Activated gamma-delta T cell treated with anti-CD3 and anti-CD28 coated beads, Interleukin-2, amount 50 U/mL, for 16 hours (primary cell): Measurements from ENCODE around the gene DYNLT1.
"Not testable (repeated sequence)": the region's sequence is repeated elsewhere in the genome, so short reads cannot be mapped to it uniquely, and the experiment has no call there.

ENCODE experiments used
- DNase-seq: peaks from one replicate; pipeline ENCODE4 v3.0.0-alpha.2; 2020; ENCODE audit warnings: low read depth

The DYNLT1 gene

DNA sequence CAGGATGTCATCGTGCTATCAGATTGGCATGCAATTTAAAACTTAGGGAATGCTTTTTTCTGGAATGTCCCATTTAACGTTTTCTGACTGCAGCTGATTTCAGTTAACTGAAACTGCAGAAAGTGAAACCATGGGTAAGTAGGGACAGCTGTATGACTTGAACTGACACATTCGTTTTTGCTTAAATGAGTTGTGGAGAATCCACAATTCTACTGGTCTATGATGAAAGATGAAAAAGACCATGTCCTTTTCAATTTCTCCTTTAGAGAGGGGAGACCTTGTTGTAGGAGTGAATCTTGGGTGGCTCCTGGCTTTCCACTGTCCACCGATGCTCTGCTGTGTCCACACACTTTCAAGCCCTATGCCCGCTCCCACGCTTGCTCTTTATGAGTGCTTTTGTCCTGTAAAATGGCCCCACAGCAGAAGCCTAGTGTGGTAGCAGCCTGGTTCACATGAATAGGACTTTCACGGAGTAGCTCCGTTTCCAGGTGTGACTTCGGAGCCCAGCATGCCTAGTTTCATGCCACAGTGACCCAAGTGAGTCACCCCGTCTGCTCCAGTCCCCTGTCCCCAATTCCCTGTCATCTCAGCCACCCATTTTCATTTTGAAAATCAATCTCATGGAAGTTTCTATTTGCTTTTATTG, 21.9 kb downstream of the DYNLT1 start:
- no peak for DNase-seq

DNA sequence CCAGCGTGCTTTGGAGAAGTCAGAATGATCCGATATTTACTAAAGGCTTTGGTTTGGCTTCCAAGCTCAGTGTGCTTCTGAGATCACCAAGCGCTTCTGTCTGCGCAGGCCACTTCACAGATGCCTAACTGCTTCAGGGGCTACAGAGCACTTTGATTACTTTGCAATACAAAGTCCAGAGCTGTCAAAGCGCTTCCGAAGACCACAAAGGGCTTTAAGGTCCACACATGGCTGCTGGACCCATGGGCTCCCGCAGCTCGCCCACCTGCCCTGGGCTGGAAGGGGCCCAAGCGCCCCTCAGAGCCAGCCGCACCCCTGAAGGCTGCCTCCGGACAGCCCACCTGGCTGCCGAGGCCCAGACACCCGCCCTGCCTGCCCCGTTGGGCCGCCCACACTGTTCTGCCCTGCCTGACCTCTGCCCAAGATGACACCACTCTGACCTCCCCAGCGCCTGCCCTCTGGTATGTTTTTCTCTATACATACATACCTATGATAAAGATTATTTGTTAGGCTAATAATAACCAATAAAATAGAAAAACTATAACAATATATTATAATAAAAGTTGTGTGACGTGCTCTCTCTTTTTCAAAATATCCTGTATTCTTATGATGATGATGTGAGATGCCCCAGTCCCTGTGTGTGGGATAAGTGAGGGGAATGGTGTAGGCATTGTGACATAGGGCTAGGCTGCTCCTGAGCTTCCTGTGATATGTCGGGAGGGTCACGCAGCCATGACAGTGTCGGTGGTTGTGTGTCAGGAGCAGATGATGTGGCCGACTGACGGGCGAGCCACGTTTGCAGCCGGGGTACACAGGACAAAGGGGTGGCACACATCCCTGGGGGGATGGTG, 22.6 kb downstream of the DYNLT1 start:
- no peak for DNase-seq

DNA sequence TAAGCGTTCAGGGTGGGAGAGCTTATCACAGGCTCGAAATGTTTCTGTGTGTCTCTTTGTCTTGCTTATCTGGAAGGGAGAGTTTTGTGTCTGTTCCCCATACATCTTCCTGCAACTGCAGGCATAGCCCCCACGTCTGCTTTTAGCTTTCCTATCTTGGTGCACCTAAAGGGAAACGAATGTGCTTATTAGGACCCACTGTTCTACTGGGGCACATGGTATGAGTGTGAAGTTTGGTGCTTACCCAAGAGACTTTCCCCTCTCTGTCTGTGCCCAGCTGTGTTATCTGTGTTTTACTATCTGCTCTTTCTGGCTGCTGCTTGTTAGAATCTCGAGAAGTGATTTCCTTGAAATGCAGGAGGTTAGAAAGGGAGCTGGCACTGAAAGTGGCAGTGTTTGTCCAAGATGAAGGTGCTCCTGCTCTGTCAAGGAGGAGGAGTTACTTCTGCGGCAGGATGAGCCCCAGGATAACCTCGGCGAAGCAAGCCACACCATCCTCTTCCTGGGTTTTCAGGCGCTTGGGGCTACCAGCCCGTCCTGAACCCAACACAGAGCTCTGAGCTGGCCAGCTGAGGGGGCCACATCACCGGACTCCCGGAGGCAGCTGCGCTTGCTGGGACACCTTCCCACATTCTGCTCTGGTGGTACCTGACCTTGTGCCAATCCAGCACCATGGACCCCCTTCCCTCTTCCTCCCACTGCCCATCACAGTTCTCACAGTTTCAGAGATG, 23.4 kb downstream of the DYNLT1 start:
- no peak for DNase-seq

- DNase-seq = no peak
Measured at GRCh38 chr6:158619922-158620801, 24.4 kb downstream of the DYNLT1 start.

- DNase-seq = not testable (repeated sequence)
Measured at GRCh38 chr6:158618289-158618688, 26.3 kb downstream of the DYNLT1 start.

- not testable (repeated sequence) for DNase-seq
Measured at GRCh38 chr6:158614606-158615005, 29.9 kb downstream of the DYNLT1 start.

DNA sequence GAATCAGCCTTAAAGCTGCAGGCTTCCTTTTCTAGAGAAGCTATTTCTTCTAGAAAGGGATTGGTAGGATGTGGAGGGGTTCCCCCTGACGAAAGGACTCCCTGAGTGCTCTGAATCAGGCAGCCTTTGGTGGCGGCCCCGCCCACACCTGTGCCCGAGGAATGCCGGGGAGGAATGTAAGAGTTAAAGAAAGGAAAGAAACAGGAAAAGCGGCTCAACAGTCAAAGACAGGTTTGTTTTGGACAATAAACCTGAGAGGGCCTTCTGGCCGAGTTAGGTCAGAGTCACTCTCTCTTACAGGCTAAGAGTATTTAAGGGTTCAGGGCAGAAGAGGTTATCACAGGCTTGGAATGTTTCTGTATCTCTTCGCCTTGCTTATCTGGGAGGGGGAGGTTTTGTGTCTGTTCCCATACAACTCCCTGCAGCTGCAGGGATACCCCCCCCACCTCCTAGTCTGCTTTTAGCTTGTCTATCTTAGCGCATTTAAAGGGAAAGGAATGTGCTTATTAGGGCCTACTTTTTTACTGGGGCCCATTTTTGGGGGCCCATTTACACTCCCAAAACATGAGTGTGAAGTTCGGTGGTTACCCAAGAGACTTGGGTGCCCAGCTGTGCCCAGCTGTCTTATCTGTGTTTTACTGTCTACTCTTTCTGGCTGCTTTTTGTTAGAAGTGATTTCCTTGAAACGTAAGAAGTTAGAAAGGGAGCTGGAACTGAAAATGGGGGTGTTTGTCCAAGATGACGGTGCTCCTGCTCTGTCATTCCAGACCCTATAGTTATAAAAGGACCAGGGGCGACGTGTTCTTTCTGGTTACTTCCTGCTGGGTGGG, 32.8 kb downstream of the DYNLT1 start:
- DNase-seq = no peak

- no peak for DNase-seq
Measured at GRCh38 chr6:158611039-158611438, 33.5 kb downstream of the DYNLT1 start.

DNA sequence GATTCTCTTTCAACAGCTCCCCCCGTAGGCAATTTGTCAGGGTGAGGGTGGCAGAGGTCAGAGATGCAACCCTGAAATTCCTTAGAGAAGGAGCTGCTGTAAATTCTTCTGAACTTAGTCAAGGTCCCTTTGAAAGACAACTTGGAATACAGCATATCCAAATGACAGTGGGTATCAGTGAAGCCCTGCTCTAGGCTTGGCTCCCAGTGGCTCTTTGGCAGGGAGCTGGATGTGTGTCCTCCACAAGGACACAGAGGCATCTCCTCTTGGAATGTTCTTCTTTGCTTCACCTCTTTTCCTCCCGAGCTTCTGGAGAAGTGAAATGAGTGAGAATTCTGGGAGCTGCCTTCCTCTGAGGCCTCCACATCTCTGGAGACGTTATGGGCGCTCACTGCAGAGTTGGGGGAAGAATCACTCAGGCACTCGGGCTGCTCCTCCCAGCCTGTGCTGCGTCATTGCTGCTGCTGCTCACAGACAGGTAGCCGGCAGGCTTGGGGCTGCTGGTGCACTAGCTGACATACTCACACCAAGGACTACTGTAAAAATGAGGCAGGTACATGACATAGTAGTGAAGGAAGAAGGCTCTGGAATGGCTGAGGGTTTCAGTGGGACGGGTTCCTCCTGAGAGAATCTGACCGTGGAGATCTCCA, 34.1 kb downstream of the DYNLT1 start:
- no peak for DNase-seq

DNA sequence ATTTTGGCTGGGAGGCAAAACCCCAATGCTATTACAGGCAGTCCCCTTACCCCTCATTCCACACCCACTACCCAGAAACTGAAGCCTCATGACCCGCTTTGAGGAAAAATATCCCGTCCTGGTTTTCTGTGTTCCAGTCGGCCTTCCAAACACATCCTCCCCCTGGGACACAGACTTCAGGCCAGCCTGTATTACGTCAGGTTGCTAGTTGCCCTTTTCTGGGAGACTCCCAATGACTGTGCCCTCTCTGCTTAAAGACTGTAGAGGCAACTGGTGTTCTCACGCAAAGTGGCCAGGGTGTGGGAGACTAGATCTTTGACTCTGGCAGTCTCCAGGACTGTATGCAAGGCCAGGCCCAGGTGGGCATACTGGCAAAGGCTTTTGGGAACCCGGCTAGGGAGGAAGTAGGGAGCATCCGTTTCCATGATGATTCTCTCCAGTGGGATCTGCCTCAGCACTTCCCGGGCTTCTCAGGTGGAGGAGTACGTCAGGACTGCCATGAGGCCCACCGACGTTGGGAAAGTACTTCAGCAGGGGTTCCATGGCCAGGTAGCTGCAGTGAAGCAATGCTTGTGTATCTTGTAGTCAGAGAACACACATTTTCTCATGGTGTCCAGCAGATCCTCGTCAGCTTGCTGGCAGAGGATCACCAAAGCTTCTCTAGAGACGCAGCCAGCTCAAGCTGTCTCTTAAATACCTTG, 34.9 kb downstream of the DYNLT1 start:
- DNase-seq = no peak

DNA sequence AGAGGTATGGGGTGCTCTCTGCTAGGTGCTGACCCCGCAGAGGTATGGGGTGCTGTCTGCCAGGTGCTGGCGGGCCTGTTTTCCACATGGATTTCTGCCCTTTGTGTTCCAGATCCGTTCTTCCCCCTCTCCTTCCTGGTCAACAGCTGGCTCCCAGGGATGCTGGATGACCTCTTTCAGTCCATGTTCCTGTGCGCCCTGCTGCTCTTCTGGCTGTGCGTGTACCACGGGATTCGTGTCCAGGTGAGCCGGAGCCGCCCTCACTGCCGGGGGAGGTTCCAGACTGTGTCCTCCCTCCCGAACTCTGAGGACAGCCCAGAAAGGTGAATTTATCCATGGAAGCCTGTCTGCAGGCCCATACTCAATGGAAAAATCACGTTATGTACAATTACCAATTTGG, 36.3 kb downstream of the DYNLT1 start:
- DNase-seq = no peak

- DNase-seq = no peak
Measured at GRCh38 chr6:158607411-158608170, 37.0 kb downstream of the DYNLT1 start.

DNA sequence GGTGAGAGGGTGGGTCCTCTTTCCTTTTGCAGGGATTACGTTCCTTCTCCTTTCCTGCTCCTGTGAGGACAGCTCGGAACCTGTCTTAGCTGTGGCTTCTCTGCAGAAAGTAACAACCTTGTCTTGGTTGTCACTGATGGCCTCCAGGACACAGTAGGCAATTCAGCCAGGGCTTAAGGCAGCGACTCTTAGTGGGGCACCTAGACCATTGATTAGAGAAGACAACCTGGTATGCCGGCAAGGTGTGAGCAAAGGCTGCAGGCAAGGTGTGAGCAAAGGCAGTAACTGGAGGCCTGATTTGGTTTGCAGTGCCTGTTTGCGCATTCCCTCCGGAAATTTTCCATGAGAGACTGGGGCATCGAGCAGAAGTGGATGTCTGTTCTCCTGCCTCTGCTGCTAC, 37.6 kb downstream of the DYNLT1 start:
- no peak for DNase-seq

- DNase-seq = not testable (repeated sequence)
Measured at GRCh38 chr6:158606011-158606410, 38.5 kb downstream of the DYNLT1 start.

DNA sequence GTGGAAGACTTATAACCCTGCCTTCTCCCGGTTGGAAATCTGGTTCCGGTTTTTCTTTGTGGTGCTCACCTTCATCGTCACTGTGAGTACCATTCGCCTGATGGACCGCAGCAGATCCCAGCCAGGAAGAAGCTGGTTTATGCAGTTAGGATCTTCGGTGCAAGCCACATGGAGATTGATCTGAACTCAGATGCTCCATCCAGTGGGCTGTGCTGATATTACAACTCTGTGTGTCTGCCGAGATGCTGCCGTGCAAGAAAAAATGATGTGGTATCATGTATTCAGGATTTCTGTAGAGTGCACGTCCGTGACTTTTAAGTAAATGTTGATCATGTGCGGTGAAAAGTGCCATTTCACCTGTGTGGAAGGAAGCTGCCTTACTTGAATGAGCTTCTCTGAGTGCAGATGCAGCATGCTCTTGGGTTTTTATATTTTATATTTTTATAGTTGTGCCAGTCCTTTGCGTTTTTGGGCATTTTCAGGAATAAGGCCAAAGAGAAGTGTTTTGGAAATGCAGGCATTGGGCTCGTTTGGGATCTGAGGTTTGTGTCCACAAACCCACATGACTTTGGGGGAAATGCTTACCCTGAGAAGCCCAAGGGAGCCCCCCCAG, 39.2 kb downstream of the DYNLT1 start:
- DNase-seq = peak; percentile 12

DNA sequence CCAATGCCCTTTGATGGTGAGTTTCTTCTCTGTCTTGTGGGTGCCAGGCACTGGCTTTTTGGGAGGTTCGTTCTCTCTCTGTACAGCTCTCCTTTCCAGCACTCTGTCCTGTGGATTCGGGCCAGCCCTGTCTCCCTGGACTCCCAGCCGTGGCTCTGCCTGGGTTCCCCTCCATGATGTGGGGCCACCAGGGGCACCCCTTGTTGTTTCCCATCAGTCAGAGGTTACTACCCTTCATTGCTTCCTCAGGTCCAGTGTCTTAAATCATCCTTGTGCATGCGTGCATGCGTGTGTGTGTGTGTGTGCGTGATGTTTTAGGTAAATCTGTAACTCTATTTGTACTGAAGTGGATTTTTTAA, 40.5 kb downstream of the DYNLT1 start:
- DNase-seq = no peak

DNA sequence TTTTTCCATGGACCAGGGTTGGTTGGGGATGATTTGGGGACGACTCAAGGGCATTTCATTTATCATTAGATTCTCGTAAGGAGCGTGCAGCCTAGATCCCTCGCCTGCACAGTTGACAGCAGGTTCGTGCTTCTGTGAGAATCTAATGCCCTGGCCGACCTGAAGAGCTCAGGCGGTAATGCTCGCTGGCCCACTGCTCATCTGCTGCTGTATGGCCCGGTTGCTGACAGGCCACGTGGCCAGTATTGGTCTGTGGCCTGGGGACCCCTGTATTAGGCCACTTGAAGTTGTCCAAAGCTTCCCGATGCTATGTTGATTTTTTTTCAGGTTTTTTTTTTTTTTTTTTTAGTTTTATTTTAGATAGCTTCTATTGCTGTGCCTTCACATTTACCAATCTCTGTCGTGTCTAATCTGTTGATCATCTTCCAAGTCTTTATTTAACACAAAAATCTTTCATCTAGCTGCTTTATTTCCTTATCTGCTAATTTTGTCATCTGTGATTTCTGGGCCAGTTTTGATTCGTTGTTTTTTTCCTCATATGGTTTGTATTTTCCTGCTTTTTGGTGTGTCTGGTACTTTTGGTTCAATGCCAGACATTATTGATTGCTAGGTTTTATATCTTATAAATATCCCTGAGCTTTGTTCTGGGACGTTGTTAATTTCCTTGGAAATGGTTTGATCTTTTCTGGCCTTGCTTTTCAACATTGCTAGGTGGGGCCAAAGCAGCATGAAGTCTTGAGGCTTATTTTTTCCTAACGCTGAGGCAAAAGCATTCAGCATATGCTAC, 41.1 kb downstream of the DYNLT1 start:
- DNase-seq = no peak

DNA sequence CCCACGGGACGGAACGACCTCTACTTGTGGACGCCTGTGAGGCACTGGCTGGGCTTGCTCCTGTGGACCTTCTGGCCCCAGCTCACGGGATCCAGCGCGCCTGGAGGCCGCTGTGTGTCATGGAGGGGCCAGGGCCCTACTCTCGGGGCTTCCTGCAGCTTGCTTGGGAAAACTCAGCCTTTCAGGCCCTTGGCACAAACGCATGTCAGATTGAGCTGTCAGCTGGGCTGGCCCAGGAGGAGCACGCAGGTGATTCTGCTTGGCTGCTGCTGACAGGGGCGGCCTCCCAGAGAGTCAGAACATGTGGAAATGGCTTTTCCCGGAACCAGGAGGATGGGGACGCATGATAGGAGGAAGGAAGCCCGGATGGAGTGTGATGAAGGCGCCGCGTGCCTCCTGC, 44.9 kb downstream of the DYNLT1 start:
- DNase-seq = no peak
